Inflammatory macrophage treated with lipopolysaccharide for 1 hour (primary cell): Measurements from ENCODE around the gene DHRS2.
"Not testable (repeated sequence)": the region's sequence is repeated elsewhere in the genome, so short reads cannot be mapped to it uniquely, and the experiment has no call there.

Experiments used
- DNase-seq, 2 donors: peaks; one replicate each; pipeline ENCODE4 v3.0.0-alpha.2; 2020 to 2022

The DHRS2 gene

GRCh38 chr14:23636317-23637211 lies at the start of gene DHRS2:
Gene DHRS2, plus strand, starts transcription at chr14:23636364. Its CDS starts 2,501 bp downstream, at chr14:23638865.
- DNase-seq: no peak

- peak; percentile 69 to 90 for DNase-seq
Measured at GRCh38 chr14:23588884-23589598, 47.1 kb upstream of the DHRS2 start.

DNA sequence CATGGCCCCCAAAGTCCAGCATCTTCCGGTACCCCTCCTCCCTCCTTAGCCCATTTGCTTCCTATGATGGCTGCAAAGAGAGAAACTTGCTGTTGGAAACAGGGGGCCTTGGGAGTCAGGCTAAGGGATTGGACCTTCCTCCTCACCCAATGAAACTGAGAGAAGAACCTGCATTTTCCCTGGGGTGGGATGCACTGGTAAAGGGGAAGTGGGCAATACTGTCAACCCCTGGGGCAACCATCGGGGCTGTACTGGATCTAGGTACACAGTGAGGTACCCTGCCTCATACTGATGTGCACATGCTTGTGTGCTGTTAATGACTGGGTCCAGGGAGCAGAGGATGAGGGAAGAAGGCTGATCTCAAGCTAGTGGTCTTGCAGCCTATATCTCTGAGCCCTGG lies 46.6 kb upstream of the DHRS2 start:
- DNase-seq: no peak

DNA sequence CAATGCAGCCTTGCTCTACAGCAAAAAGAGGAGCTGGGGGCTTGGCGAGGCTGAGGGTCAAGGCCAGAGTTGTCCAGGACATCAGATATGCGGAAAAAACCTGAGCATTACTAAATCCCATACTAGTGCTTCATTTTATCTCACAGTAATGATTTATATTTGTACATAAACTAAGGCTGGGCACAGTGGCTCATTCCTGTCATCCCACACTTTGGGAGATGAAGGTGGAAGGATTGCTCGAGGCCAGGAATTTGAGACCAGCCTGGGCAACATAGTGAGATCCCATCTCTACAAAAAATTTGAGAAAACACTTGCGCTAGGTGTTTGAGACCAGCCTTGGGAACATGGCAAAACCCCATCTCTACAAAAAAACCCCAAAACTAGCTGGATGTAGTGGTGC lies 46.0 kb upstream of the DHRS2 start:
- no peak for DNase-seq

DNA sequence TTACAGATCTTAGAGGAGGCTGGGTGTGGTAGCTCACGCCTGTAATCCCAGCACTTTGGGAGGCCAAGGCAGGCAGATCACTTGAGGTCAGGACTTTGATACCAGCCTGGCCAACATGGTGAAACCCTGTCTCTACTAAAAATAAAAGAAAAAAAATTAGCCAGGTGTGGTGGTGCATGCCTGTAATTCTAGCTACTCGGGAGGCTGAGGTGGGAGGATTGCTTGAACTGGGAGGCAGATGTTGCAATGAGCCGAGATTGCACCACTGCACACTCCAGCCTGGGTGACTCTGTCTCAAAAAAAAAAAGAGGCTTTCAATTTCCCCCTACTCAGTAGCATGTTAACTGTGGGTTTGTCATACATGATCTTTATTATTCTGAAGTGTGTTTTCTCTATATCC lies 42.0 kb upstream of the DHRS2 start:
- DNase-seq: not testable (repeated sequence)

DNA sequence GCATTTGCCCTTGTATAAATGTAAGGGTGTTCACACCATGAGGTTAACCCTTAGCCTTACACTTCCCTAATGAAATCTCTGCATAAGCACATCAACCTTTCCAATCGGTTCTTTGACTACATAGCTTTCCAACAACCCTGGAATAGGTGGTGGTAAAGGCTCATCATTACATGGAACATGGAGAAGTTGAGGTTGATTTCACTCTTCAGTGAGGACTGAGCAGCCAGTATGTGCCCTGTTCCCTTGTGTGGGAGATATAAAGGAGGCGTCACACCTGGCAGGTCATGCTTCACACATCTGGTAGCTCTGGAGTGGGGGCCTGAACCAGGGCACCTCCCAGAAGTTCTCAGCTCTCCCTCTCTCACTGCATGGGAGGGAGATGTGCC lies 35.8 kb upstream of the DHRS2 start:
- DNase-seq: no peak

DNA sequence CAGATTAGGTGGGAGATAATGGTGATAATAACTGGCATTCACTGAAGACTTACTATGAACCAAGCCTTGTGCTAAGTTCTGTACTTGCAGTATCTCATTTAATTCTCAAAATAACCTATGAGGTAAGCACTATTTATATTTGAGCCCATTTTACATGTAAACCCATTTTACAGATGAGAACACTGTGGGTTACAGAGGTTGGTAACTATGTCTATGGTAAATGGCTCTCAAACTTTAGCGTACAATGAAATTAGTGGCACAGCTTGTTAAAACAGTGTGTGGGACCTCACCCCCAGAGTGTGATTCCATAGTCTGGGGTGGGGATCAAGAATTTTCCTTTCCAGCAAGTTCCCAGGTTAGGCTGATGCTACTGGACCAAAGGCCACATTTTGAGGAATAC lies 35.4 kb upstream of the DHRS2 start:
- no peak for DNase-seq

DNA sequence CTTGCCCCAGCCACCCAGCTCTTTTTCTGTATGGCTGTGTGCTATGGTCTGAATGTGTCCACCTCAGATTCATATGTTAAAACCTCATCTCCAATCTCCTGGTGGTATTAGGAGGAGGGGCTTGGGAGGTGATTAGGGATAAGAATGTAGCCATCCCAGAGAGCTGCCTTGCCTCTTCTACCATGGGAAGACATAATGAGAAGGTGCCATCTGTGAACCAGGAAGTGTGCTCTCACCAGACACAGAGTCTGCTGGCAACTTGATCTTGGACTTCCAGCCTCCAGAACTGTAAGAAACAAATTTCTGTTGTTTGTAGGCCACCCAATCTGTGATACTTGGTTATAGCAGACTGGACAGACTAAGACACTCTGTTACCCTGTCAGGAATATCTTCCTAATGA lies 34.7 kb upstream of the DHRS2 start:
- no peak for DNase-seq

DNA sequence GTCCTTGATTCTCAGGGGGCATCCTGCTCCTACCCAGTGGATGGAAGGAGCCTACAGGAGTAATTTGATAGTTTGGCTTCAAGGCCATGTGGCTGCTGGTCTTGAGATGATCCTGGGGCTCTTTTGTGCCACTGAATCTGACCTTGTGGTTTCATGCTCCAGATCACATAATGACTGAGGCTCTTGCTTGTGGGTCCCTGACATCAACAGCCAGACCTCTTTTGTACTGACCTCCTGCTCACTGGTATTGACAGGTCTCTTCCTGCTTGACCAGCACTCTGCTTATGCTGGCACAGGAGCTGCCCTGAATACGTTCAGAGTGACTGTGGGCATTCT lies 34.4 kb upstream of the DHRS2 start:
- DNase-seq: no peak

- DNase-seq: no peak
Measured at GRCh38 chr14:23602181-23603095, 33.7 kb upstream of the DHRS2 start.

- DNase-seq: no peak
Measured at GRCh38 chr14:23603103-23603502, 33.1 kb upstream of the DHRS2 start.

DNA sequence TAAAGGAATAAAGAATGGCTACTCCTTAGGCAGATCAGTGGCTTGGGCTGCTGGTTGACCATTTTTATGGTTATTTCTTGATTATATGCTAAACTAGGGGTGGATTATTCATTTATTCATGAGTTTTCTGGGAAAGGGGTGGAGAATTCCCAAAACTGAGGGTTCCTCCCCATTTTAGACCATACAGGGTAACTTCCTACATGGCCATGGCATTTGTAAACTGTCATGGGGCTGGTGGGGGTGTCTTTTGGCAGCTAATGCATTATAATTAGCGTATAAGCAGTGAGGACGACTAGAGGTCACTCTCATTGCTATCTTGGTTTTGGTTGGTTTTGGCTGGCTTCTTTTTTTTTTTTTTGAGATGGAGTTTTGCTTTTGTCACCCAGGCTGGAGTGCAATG lies 32.0 kb upstream of the DHRS2 start:
- DNase-seq: no peak

DNA sequence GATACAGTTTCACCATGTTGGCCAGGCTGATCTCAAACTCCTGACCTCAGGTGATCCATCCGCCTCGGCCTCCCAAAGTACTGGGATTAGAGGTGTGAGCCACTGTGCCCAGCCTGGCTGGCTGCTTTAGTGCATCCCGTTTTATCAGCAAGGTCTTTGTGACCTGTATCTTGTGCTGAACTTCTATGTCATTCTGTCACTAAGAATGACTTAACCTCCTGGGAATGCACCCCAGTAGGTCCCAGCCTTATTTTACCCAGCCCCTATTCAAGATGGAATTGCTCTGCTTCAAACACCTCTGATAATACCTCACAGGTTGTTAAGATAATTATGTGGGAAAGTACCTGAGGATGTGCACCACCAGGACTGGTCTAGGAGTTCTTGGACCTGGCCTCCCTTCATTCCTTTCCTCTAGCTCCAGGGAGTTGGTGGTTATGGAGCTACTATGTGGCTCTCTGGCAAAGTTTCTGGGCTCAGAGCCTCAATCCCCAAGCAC lies 31.4 kb upstream of the DHRS2 start:
- DNase-seq: no peak

DNA sequence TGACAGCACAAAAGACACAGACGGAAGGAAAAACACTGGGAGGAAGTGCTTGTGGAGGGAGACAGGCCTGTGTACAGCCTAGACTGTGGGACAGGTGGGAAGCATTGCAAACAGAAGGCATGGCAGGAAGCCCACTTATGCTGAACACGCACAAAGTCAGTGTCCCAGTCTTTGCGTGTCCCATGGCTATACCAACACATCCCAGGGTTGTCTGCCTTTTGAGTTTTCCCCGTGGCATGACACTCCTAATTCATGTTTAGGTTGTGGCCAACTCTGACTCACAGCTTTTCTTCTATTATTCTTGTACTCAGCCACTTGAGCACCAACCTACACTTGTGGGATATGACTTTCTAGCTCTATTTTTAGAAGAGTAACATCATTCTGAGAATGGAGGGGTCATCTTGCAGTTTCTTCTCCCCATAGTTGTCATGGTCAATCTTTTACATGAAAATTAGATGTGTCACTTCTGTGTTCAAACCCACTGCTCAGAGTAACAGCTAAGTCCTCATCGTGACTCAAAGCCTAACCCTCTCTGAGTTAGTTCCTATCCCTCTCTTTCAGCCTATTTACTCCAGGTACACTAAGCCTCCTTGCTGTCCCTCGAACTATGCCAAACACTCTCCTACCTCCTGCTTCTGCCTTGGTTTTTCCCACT lies 30.1 kb upstream of the DHRS2 start:
- no peak for DNase-seq

GRCh38 chr14:23608454-23608853 lies 27.7 kb upstream of the DHRS2 start:
- no peak for DNase-seq

DNA sequence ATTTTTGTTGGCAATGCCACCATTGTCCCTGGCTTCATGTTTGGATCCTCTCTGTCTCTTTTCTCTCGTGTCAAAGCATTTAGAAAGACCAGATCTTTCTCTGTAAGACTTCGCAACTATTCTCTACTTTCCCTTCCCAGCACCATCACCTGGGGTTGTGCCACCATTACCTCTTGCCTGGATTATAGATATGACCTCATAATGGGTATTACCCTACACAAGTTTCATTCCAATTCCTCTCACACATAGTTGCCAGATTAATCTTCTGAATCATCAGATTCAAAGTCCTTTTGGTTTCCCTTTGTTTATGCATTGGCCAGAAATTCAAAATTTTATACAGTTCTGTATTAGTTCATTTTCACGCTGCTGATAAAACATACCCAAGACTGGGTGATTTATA lies 27.2 kb upstream of the DHRS2 start:
- no peak for DNase-seq

DNA sequence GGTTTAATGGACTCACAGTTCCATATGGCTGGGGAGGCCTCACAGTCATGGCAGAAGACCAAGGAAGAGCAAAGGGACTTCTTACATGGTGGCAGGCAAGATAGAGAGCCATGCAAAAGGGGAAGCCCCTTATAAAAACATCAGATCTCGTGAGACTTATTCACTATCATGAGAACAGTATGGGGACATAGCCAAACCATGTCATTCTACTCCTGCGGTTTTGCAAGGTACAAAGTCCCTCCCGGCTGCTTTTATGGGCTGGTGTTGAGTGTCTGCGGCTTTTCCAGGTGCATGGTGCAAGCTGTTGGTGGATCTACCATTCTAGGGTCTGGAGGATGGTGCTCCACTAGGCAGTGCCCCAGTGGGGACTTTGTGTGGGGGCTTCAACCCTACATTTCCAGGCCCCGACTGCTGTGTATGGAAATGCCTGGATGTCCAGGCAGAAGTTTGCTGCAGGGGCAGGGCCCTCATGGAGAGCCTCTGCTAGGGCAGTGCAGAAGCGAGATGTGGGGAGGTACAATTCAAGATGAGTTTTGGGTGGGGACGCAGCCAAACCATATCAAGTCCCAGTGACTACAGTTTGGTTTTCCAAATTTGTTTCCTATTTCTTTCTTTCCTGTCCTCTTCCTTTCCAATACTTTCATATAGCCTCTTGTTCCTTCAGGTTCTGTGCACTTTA lies 26.6 kb upstream of the DHRS2 start:
- not testable (repeated sequence) for DNase-seq

GRCh38 chr14:23610090-23610814 lies 25.9 kb upstream of the DHRS2 start:
- DNase-seq: no peak

- DNase-seq: no peak
Measured at GRCh38 chr14:23610815-23611289, 25.3 kb upstream of the DHRS2 start.

DNA sequence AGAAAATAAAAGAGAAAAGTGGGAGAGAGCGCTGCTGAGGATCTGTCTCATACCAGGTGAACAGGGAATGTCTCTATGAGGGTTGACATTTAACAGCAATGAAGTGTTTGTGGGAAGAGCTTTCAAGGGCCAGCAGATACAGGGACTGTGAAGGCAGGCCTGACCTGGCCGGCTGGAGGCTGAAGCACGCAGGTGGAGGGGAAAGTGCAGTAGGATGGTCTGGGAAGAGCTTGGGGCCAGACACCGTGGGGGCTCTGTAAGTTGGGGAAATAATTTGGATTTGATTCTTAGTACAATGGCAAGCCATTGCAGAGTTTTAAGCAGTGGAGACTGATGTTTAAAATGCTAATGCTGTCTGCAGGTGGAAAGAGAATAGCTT lies 23.8 kb upstream of the DHRS2 start:
- DNase-seq: no peak

DNA sequence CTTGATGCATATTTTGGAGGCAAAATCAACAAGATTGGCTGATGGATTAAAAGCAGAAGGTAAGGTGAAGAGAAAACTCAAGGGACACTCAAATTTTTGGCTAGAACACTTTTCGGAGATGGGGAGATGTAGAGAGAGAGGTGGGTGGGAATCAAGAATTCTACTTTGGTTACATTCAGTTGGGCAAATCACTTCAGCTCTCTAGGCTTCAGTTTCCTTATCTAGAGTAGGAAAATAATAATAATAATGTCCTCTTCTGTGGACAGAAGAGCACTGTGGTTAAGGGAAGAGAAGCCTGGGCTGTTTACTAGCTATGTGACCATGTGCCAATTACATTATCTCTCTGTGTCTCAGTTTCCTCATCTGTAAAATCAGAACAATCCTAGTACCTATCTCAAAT lies 23.4 kb upstream of the DHRS2 start:
- DNase-seq: no peak
